GM19240 (cell line): ENCODE measurements around the gene FRK.
"Not testable (repeated sequence)": the region's sequence is repeated elsewhere in the genome, so short reads cannot be mapped to it uniquely, and the experiment has no call there.

ENCODE experiments used
- DNase-seq: peaks from one replicate; pipeline ENCODE4 v3.0.0; 2011; ENCODE audit warnings: low spot score; ENCODE audit not compliant: insufficient read length

Gene FRK

GRCh38 chr6:115947966-115948541 lies 112.6 kb downstream of the FRK start:
- no peak for DNase-seq

DNA sequence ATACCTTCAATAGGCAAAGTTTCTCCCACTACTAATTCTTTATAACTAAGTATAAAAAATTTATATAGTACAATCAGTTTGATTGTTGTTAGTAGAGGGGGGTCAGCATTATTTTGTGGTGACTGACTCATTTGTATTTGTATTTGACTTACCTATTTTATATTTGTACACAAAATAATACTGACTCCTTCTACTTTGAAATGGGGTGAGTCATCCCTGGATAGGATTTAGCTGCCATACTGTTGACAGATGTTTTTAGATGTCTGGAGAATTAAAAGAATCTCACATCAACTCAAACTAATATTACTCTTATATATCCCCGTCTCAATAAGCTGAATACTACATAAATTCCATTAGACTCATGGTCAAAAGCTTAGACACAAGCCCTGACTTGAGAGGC lies 114.9 kb downstream of the FRK start:
- DNase-seq, result no peak

DNA sequence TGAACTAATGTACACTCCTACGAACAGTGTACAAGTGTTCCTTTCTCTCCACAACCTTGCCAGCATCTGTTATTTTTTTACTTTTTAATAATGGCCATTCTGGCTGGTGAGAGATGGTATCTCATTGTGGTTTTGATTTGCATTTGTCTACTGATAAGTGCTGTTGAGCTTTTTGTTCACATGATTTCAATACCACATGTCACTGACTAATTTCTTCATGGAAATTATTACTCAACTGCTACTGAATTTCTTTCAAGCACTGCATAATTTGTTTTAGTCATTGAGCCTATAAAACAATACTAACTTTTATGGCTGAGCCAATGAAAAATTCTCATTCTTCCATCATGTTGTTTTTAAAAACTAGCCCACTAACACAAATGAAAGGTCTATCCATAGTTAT lies 115.4 kb downstream of the FRK start:
- DNase-seq, result no peak

- not testable (repeated sequence) for DNase-seq
Measured at GRCh38 chr6:115944829-115945228, 115.9 kb downstream of the FRK start.

DNA sequence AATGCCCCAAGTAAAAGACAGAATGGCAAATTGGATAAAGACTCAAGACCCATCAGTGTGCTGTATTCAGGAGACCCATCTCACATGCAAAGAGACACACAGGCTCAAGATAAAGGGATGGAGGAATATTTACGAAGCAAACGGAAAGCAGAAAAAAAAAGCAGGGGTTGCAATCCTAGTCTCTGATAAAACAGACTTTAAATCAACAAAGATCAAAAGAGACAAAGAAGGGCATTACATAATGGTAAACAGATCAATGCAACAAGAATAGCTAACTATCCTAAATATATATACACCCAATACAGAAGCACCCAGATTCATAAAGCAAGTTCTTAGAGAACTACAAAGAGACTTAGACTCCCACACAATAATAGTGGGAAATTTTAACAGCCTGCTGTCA lies 123.2 kb downstream of the FRK start:
- DNase-seq, result not testable (repeated sequence)

DNA sequence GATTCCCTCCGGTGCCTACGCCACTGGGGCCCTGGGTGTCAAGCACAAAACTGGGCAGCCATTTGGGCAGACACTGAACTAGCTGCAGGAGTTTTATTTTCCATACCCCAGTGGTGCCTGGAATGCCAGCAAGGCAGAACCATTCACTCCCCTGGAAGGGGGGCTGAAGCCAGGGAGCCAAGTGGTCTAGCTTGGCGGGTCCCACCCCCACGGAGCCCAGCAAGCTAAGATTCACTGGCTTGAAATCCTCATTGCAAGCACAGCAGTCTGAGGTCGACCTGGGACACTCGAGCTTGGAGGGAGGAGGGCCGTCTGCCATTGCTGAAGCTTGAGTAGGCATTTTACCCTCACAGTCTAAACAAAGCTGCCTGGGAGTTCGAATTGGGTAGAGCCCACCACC lies 125.3 kb downstream of the FRK start:
- no peak for DNase-seq

DNA sequence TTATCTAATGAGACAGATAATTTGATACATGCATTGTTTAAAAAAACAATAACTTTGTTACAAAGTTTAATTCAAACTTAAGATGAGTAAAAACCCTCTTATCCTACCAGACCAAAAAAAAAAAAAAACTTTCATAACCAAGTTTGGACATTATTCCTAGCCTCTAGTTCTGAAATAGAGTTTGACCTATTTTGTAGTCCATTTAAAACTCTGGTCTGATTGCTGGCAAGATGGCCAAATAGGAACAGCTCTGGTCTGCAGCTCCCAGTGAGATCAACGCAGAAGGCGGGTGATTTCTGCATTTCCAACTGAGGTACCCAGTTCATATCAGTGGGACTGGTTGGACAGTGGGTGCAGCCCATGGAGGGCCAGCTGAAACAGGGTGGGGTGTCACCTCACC lies 125.9 kb downstream of the FRK start:
- no peak for DNase-seq

DNA sequence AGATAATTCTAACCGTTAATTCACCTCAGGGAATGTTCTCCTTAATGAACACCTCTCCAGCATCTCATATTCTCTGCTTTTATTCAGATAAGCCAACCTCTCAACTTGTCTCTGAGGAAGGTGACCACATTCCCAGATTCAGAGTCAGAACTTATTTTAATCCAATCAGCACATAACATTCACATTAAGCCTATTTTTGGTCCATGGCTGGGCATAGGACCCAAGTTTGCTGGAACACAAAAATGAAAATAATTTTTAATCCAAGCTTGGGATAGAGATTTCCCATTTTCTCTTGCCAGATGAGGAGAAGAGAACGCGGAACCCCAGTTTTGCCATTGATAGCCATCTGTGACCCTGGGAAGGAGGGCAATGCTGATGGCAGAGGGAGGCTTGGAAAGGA lies 126.5 kb downstream of the FRK start:
- DNase-seq, result no peak

- no peak for DNase-seq
Measured at GRCh38 chr6:115932481-115932880, 128.2 kb downstream of the FRK start.

- DNase-seq, result not testable (repeated sequence)
Measured at GRCh38 chr6:115928000-115928399, 132.7 kb downstream of the FRK start.

- DNase-seq, result no peak
Measured at GRCh38 chr6:115922971-115923370, 137.7 kb downstream of the FRK start.

DNA sequence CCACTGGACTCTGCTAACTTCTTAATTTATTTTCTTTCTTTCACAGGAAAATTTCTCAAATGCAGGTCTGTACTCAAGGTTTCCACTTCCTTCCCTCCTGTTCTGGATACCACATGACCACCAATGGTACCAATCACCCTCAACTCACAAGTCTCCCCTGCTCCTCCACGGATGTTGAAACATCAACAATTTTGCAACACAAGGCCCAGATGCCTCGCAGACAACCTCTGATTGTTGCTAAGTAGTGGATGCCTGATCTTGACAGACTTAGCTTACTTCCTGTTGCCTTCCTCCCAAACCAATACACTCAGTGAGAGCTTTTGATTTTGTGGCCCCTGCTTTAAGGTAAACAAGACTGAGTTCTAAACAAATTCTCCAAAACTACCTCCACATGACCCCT lies 146.6 kb downstream of the FRK start:
- DNase-seq, result no peak

- no peak for DNase-seq
Measured at GRCh38 chr6:115909923-115910546, 150.7 kb downstream of the FRK start.

DNA sequence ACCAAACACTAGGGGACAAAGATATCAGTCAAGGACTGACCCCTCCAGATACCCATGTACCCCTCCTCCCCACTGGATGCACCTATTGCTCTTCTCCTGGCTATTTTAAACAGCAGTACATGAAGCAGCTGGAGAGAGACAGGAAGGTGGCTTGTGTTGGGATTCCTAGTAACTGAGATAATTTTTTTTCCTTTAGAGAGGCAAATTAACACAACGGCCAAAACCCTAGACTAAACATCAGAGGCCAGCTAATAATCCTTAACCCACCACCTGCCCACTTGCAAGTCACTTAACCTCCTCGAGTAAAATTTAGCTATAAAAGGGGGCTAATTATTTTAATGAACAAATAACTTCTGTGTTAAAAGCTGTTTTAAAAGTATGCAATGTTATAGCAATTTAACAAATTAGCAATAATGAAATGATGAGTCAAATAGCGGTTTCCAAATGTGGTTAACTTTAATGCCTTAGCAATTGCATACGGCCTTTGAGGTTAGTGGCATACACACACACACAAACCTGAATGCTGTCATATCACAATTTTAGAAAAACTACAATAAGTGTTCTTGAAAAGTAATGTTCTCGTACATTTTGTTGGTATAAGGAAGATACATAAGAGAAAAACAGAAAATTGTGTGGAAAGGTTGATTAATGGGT lies 151.7 kb downstream of the FRK start:
- no peak for DNase-seq

DNA sequence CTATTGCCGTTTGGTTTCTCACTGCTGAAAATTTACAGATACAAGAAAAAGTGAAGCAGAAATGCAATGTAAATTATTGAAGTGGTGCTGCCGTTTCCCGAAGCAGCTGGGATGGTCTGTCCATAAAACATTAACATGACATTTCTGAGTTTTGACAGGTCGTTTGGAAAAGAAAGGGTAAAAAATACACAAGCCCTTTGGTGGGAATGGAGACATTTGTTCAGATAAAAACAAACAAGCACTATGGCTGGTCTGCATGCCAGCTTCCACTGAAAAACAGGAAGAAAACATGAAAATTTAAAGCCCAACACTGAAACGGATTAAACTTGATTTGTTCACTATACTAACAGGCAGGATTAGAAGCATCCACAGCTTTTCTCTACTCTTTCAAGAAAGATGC lies 155.2 kb downstream of the FRK start:
- no peak for DNase-seq

GRCh38 chr6:115902436-115902835 lies 158.3 kb downstream of the FRK start:
- no peak for DNase-seq

- no peak for DNase-seq
Measured at GRCh38 chr6:115901896-115902295, 158.8 kb downstream of the FRK start.

GRCh38 chr6:115899730-115900282 lies 160.9 kb downstream of the FRK start:
- DNase-seq, result no peak

DNA sequence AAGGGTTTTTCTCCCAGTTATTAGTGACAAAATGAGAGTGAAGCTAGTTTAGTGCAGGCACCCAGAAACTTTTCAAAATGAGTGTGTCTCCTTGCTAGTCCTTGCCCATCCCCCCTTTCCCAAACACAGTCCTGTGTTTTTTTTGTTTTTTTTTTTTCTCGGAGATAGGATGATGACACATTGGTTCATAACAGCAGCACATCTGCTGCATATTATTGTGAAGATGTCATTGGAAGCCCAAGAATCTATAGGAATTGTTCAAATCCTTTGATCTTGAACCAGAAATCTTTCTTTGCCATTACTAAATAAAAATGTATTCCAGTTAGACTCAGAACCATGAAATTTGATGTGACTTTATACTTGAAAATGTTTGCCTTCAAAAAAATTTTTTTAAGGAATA lies 162.4 kb downstream of the FRK start:
- DNase-seq, result no peak

DNA sequence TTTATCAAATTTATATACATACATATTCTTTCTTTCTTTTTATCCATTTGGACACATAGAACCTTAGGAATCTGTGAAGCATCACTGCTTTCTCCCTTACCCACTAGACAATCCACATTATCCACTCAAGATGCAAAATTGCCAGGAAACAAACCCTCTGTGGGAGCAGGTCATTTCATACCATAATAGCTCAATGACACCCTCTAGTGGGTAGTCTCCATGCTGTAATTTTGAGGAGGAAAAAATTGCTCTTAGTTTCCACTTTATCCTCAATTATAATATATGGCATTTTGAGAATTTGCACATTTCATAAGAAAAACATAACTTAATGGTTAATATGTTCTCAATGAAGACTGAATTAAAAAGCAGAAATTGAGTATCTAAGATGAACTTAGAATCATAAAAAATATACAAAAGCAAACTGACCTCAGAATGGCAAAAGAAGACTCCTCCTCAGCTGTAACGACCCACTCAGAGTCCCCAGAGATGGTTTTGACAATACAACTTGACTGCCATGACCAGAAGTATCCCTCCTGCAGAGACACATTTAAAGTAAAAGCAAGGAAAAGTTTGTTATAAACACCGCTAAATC lies 164.1 kb downstream of the FRK start:
- DNase-seq, result no peak

DNA sequence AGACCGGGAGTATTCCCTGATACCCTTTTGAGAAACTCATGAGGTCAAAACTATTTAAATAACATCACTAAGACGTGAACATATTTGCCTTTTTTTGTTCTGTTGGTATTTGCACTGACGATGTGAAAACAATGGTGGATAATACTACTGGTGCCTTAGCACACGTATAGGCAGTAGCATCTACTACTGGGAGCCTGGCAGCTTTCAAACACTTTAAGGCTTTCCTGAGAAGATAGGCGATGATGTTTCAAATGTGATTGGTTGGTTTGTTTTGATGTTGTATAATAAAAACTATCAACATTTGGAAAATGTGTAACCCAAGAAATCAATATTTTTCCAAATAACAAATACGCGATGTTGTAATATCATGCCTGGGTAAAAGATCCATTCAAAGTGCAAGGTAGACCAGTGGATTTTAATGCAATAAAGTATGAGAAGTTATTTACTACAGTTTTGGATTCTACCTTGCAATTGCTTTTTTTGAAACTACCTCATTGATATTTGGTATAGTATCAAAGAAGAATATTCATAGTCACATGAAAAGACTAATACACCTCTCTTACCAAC lies 166.2 kb downstream of the FRK start:
- no peak for DNase-seq

- no peak for DNase-seq
Measured at GRCh38 chr6:115891750-115892149, 168.9 kb downstream of the FRK start.
